Progenitor cell of endocrine pancreas (in vitro differentiated cells): ENCODE results near the gene SMIM12. TPM values are rescaled to one million over a fixed set of nuclear protein-coding genes. Genes with fewer than 3 reads are reported as not detected.

Experiments
- DNase-seq: peaks from one replicate; pipeline ENCODE4 v3.0.0; 2021; ENCODE audit warnings: low spot score; ENCODE audit not compliant: unreplicated experiment
- H3K27ac Mint-ChIP-seq: 2 replicates; pipeline ENCODE4 v1.8.0; 2021; ENCODE audit warnings: mild to moderate bottlenecking, moderate library complexity, mixed read lengths
- H3K27me3 Mint-ChIP-seq: 2 replicates; pipeline ENCODE4 v1.8.0; 2021; ENCODE audit warnings: mixed read lengths
- H3K36me3 Mint-ChIP-seq: 2 replicates; pipeline ENCODE4 v1.8.0; 2022; ENCODE audit warnings: mixed read lengths; ENCODE audit not compliant: insufficient read depth
- H3K4me1 Mint-ChIP-seq: 2 replicates; pipeline ENCODE4 v1.8.0; 2021; ENCODE audit warnings: low read depth, mixed read lengths
- H3K4me3 Mint-ChIP-seq: 2 replicates; pipeline ENCODE4 v1.8.0; 2021; ENCODE audit warnings: low read depth, mild to moderate bottlenecking, moderate library complexity, mixed read lengths
- H3K9me3 Mint-ChIP-seq: 2 replicates; pipeline ENCODE4 v1.8.0; 2021; ENCODE audit warnings: low read depth, mixed read lengths
- total RNA-seq: library from RNA; stranded (reverse); gene quantifications from 2 replicates; pipeline ENCODE4 v1.2.1, GENCODE V29; 2021
- TF ChIP-seq, protein P1 (sequence below): fragments of 200-600 bp; sonication (generic); IDR thresholded peaks from one replicate; pipeline ENCODE4 v1.5.0; 2021; ENCODE audit warnings: antibody characterized with exemption, mild to moderate bottlenecking; ENCODE audit not compliant: unreplicated experiment

SMIM12 gene
- total RNA-seq, 1 donor from 2014 or later = 39.5 TPM

GRCh38 chr1:34874296-34874952 is 14.9 kb upstream of the SMIM12 start:
- no peak overlapping the region for H3K27ac Mint-ChIP-seq
- peaks cover 62% of the 10 kb centered on the region for H3K27me3 Mint-ChIP-seq
- H3K36me3 Mint-ChIP-seq = no peaks in the 10 kb centered on the region
- DNase-seq = no peak
- H3K9me3 Mint-ChIP-seq = no peaks in the 10 kb centered on the region
- no peak overlapping the region for H3K4me3 Mint-ChIP-seq
- no peaks in the 10 kb centered on the region for H3K4me1 Mint-ChIP-seq
- TF ChIP-seq, protein P1, sequence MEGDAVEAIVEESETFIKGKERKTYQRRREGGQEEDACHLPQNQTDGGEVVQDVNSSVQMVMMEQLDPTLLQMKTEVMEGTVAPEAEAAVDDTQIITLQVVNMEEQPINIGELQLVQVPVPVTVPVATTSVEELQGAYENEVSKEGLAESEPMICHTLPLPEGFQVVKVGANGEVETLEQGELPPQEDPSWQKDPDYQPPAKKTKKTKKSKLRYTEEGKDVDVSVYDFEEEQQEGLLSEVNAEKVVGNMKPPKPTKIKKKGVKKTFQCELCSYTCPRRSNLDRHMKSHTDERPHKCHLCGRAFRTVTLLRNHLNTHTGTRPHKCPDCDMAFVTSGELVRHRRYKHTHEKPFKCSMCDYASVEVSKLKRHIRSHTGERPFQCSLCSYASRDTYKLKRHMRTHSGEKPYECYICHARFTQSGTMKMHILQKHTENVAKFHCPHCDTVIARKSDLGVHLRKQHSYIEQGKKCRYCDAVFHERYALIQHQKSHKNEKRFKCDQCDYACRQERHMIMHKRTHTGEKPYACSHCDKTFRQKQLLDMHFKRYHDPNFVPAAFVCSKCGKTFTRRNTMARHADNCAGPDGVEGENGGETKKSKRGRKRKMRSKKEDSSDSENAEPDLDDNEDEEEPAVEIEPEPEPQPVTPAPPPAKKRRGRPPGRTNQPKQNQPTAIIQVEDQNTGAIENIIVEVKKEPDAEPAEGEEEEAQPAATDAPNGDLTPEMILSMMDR = no peak

DNA sequence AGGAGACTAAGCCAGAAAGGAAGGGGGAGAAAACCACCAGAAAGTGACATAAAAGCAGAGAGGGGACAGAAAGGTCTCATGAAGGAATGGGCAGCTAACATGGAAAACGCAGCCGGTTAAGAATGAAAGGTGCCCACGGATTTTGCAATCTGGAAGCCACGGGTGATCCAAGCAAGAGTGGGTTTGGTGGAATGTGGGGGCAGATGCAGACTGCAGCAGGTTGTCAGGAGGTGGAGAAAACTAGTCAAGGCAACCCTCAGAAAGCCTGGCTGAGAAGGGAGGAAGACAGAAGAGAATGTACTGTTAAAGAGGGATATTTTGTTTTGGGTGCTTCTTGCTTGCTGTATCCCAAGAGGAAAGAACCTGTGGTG is 12.6 kb upstream of the SMIM12 start:
- no peak overlapping the region for H3K4me3 Mint-ChIP-seq
- peaks cover 61% of the 10 kb centered on the region for H3K27me3 Mint-ChIP-seq
- no peak for DNase-seq
- H3K9me3 Mint-ChIP-seq = no peaks in the 10 kb centered on the region
- no peaks in the 10 kb centered on the region for H3K36me3 Mint-ChIP-seq
- TF ChIP-seq, protein P1 = no peak
- H3K4me1 Mint-ChIP-seq = no peaks in the 10 kb centered on the region
- no peak overlapping the region for H3K27ac Mint-ChIP-seq

DNA sequence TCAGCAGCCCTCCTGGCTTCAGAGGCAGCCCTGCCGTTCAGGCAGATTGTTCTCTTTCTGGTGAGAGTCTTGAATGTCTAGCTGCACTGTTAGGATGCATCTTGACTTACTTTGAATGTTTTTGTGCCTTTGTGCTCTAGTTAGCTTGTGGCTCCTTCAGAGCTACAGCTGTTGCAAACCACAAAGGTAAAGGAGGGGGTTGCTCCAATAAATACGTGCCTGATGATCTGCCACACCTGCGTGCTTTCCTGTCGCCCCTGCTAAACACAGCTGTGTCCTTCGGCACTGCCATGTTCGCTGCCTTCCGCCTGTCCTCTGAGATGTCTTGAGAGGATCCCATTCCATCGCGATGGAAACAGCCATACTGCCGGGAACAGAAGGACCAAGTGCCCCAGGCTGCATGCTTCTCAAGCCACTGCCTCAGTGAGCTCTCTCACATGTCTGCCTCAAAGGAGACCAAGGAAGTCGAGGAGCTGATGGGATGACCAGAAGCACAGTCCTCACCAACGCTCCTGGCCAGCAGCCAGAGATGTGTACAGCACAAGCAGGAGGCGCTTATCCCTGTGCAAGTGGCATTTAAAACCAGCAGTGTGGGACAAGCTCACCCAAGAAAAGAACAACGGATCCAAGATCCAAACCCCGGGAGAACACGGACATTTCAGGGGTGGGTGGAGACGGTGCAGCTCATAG is 12.0 kb upstream of the SMIM12 start:
- Mint-ChIP-seq H3K27ac (no peak overlapping the region), H3K27me3 (peaks cover 56% of the 10 kb centered on the region), H3K4me3 (no peak overlapping the region), H3K4me1 (no peaks in the 10 kb centered on the region), H3K9me3 (no peaks in the 10 kb centered on the region), H3K36me3 (no peaks in the 10 kb centered on the region)
- TF ChIP-seq, protein P1 = no peak
- no peak for DNase-seq

DNA sequence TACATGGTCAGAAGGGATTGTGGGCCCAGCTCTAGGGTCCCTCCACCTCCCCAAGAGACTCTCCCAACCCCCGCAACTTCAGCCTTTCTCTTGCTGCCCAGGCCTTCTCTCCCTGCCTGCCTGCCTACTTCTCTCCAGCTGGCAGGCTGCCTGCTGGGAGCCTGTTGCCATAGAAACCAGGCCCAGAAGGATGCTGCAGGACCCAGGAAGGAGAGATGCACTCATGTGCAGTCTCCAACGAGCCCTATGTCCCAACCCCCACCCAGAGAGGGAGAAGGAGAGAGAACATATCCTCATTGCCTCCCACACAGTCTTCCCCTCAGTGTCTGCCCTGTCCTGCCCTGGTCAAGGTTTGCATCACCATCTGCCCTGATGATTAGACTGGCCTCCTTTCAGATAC is 10.8 kb upstream of the SMIM12 start:
- Mint-ChIP-seq H3K4me1 (no peaks in the 10 kb centered on the region), H3K27ac (no peak overlapping the region), H3K9me3 (no peaks in the 10 kb centered on the region), H3K4me3 (no peak overlapping the region), H3K27me3 (peaks cover 46% of the 10 kb centered on the region), H3K36me3 (no peaks in the 10 kb centered on the region)
- TF ChIP-seq, protein P1 = no peak
- no peak for DNase-seq

DNA sequence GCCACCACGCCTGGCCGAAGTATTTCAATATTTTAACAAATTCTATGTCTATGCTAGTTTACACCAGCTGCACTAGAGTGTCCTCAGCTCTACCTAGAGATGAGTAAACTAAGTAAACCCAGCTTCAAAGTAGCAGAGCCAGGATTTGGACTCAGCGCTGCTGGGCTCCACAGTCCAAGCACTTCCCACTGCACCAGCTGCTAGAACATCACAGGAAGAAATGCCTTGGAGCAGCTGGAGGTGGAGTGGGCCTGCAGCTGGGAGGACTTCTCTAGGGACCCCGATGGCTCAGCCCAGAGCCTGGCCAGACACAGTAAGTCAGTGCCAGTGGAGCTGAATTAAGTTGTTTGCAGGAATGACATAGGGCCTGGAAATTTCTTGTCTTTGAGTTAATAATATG is 10.2 kb upstream of the SMIM12 start:
- TF ChIP-seq, protein P1 = no peak
- H3K27me3 Mint-ChIP-seq = peaks cover 46% of the 10 kb centered on the region
- H3K36me3 Mint-ChIP-seq = no peaks in the 10 kb centered on the region
- no peak overlapping the region for H3K4me3 Mint-ChIP-seq
- H3K27ac Mint-ChIP-seq = no peak overlapping the region
- no peaks in the 10 kb centered on the region for H3K4me1 Mint-ChIP-seq
- H3K9me3 Mint-ChIP-seq = no peaks in the 10 kb centered on the region
- no peak for DNase-seq
